ENCODE measurements around the gene ZSCAN5B.
"Not testable (repeated sequence)": the region's sequence is repeated elsewhere in the genome, so short reads cannot be mapped to it uniquely, and the experiment has no call there.

Gene ZSCAN5B

DNA sequence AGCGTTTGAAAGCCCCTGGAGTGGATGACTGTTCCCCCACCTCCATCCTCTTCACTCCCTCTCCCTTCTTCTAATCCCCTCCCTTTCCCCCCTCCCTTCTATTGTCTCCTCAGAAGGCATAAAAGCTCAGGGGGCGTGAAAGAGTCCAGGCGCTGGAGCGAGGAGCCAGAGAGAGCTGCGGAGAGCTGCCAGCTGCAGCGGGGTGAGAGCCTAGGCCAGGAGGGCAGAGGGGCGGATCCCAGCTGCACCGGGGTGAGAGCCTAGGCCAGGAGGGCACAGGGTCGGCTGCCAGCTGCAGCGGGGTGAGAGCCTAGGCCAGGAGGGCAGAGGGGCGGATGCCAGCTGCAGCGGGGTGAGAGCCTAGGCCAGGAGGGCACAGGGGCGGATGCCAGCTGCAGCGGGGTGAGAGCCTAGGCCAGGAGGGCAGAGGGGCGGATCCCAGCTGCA, 21.7 kb downstream of the ZSCAN5B start, which contains the start of gene GALP:
Gene GALP (plus strand): TSS at position 148 of the 447 bp plus-strand sequence. CDS start 1,101 bp downstream, outside the sequence.
- not testable (repeated sequence) for DNase-seq

DNA sequence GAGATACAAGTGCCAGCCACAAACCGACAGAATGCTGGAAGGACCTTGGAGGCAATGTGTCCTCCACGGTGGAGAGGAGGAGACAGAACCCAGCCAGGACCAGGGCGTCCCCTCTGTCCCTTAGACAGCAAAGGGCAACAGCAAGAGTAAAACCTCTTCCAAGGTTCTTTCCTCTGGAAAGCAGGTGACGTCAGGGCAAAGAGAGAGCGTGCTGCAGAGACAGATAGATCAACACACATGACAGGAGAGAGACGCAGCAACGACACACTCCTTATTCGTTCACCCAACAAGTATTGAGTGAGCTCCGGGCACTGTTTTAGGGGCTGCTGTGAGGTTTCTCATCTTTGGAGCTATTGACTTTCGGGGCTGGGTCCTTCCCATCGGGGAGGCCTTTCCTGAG, 23.0 kb downstream of the ZSCAN5B start:
- DNase-seq: no peak

GRCh38 chr19:56174086-56174485, 23.5 kb downstream of the ZSCAN5B start:
- no peak for DNase-seq

GRCh38 chr19:56170261-56170660, 27.3 kb downstream of the ZSCAN5B start:
- DNase-seq: no peak

DNA sequence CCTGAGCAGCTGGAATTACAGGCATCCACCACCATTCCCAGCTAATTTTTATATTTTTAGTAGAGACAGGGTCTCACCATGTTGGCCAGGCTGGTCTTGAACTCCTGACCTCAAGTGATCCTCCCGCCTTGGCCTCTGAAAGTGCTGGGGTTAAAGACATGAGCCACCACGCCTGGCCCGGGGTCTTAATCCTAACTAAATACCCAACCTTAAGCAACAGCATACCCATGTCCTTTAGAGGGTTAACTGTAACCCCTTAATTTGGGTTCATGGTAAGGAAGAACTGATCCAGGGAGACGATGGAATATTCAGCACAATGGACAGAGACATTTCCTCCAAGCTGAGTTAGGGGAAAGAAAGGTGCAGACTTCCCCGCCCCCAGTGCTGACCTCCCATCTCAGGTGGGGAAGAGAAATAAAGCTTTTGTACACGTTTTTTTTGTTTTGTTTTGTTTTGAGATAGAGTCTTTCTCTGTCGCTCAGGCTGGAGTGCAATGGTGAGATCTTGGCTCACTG, 30.5 kb downstream of the ZSCAN5B start:
- peak; percentile 22 for DNase-seq

DNA sequence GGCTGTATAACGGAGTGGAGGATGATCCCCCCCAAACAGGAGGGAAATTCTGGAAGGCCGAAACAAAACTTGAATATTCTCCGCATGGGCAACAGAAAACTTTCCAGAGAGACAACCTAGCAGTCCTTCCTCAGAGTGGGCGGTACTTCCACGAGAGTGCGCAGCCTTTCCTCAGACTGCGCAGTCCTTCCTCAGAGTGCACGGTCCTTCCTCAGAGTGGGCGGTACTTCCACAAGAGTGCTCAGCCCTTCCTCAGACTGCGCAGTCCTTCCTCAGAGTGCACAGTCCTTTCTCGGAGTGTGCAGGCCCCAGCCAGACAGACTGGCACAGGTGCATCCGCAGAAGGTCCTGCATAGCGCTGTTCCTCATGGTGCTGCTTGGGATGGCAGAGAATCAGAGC, 34.5 kb downstream of the ZSCAN5B start:
- DNase-seq: no peak

GRCh38 chr19:56162258-56162657, 35.3 kb downstream of the ZSCAN5B start:
- DNase-seq: peak; percentile 13

GRCh38 chr19:56161534-56161933, 36.0 kb downstream of the ZSCAN5B start:
- DNase-seq: no peak

DNA sequence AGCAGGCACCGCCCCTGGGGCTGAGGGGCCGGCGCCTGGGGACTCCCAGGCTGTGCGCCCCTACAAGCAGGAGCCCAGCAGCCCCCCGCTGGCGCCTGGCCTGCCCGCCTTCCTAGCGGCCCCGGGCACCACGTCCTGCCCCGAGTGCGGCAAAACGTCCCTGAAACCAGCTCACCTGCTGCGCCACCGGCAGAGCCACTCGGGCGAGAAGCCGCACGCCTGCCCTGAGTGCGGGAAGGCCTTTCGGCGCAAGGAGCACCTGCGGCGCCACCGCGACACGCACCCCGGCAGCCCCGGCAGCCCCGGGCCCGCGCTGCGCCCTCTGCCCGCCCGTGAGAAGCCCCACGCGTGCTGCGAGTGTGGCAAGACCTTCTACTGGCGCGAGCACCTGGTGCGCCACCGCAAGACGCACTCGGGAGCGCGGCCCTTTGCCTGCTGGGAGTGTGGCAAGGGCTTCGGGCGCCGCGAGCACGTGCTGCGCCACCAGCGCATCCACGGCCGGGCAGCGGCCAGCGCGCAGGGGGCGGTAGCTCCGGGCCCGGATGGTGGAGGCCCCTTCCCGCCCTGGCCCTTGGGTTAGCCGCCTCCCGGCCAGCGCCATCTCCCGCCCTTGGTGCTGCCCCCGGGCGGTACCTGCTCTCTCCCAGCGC, 37.8 kb downstream of the ZSCAN5B start:
- no peak for DNase-seq

GRCh38 chr19:56159009-56159559, 38.5 kb downstream of the ZSCAN5B start:
- DNase-seq: no peak

DNA sequence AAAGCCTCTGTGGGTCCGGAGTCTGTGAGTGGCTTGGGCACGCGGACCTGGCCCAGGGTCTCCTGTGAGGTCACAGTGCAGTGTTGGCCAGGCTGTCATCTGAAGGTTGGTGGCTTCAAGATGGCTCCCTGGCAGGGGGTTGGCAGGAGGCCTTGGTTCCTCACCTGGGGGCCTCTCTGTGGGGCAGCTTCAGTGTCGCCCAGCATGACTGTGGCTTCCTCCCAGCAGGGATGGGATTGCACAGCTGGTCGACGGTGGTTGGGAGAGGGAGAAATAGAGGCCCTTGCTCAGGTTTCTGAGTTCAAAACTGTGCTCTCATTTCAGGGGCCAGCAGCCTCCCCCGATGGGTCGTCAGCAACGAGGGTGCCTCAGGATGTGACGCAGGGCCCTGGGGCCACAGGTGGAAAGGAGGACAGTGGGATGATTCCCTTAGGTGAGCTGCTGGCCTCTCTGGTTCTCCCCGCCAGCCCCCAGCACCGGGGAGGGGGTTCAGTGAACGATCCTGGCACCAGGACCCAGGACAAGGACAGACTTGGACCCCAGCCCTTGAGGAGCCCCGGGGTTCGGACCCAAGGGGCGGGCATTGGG, 39.3 kb downstream of the ZSCAN5B start:
- DNase-seq: no peak

- no peak for DNase-seq
Measured at GRCh38 chr19:56156768-56157167, 40.8 kb downstream of the ZSCAN5B start.

DNA sequence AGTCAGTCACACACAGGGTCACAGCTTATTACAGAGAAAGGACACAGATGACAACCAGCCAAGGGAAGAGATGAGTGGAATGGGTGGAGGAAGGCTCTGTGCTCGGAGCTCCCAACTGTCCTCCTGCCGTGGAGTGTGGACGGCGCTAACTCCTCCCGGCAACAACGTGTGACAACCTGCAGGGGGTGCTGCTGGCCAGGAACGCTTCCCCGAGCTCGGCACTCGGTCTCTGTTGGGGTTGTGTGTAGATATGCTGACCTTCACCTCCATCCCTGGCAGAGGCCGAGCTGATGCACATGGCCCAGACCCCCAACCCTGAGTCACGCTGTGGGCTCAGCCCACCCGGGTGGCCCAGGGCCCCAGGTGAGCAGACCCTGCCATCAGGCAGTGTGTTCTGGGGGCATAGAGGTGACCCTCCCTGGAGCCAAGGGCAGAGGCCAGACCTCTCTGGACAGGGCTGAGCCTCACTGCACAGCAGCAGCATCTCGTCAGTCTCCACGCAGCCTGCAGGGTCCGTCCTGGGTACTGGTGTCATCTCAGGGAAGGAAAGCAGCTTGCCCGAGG, 42.4 kb downstream of the ZSCAN5B start:
- peak; percentile 22 for DNase-seq

GRCh38 chr19:56153507-56153906, 44.1 kb downstream of the ZSCAN5B start:
- no peak for DNase-seq

GRCh38 chr19:56152644-56153043, 44.9 kb downstream of the ZSCAN5B start:
- DNase-seq: no peak

DNA sequence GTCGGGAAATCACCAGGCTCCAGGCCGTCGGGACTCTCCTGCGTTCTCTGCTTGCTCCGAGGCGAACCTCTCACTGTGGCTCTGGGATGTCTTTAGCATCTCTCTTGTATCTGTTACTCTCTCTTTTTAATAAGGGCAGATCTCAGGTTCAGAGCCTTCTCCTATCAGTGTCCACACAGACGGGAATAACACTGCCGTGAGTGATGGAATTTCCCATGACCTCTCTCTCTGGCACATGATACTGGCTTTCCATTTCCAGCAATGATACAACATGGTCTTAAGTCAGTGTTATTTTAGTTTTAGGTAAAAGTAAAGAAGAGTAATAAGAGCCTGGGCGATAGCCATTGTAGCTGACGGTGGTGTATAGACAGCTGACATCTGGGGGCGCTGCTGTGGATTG, 47.2 kb downstream of the ZSCAN5B start:
- DNase-seq: no peak

DNA sequence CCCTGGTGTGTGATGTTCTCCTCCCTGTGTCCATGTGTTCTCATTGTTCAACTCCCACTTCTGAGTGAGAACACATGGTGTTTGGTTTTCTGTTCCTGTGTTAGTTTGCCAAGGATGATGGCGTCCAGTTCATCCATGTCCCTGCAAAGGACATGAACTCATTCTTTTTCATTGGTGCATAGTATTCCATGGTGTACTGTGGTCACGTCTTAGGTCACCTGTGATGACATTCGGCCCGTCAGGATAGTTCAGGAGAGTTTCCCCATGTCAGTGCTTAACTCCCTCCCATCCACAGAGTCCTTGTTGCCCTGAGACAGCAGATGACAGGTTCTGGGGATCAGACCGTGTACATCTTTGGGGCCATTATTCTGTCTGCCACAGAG, 47.9 kb downstream of the ZSCAN5B start:
- no peak for DNase-seq

DNA sequence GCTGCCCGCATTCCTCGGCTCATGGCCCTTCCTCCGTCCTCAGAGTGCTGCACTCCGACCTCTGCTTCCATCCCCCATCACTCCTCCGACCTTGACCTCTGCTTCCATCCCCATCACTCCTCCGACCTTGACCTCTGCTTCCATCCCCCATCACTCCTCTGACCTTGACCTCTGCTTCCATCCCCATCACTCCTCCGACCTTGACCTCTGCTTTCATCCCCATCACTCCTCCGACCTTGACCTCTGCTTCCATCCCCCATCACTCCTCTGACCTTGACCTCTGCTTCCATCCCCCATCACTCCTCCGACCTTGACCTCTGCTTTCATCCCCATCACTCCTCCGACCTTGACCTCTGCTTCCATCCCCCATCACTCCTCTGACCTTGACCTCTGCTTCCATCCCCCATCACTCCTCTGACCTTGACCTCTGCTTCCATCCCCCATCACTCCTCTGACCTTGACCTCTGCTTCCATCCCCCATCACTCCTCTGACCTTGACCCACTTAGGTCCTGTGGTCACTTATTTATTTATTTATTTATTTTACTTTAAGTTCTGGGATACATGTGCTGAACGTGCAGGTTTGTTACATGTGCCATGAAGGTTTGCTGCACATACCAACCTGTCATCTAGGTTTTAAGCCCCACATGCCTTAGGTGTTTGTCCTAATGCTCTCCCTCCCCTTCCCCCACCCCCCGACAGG, 48.5 kb downstream of the ZSCAN5B start:
- not testable (repeated sequence) for DNase-seq

- DNase-seq: no peak
Measured at GRCh38 chr19:56148096-56148495, 49.5 kb downstream of the ZSCAN5B start.

DNA sequence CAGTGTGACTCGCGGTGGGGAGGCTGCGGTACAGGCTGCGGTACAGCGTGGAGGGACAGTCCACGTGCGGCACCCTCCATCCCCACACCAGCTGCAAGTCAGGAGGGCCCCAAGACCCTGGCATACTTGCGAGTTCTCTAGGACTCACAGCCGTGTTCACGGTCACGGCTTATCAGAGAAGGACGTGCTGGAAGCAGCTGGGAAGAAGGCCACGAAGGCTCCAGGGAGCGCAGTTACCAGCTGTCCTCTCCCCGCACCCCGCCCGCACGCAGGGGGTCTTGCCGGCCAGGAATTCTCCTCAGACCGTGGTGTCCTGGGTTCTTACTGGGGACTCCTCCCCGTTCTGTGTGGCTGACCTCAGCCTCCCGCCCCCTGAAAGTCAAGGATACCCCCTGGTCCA, 50.3 kb downstream of the ZSCAN5B start:
- no peak for DNase-seq

DNA sequence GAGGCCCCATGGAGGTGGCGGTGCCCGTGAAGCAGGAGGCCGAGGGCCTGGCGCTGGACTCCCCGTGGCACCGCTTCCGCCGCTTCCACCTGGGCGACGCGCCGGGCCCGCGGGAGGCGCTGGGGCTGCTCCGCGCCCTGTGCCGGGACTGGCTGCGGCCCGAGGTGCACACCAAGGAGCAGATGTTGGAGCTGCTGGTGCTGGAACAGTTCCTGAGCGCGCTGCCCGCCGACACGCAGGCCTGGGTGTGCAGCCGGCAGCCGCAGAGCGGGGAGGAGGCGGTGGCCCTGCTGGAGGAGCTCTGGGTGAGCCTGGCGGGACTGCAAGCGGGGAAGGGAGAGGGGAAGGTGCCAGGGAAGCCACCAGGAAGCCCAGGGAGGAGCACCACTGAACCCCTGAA, 50.7 kb downstream of the ZSCAN5B start:
- DNase-seq: no peak

DNA sequence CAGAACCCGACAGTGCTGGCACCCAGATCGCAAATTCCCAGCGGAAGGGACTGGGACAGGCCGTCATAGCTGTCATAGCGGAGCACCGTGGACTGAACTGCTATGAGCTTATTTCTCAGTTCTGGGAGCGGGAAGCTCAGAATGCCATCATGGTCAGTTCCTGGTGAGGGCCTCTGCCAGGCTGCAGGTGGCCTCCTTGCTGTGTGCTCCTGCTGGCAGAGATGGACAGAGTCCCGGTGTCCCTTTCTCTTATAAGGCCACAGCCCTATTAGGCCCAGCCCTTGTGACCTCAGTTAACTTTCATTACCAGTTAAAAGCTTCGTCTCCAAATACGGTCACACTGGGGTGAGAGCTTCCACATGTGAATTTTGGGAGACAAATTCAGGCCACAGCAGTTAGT, 51.9 kb downstream of the ZSCAN5B start:
- DNase-seq: no peak

- no peak for DNase-seq
Measured at GRCh38 chr19:56144831-56145230, 52.8 kb downstream of the ZSCAN5B start.
